HG02678 (cell line): ENCODE results near the gene SCNM1.
A peak's percentile ranks its signal among the peaks of the same experiment; 100 is the strongest.
"Not testable (repeated sequence)": the region's sequence is repeated elsewhere in the genome, so short reads cannot be mapped to it uniquely, and the experiment has no call there.

ENCODE experiments used
- ATAC-seq: cut with Tn5 transposase; IDR thresholded peaks from one replicate; pipeline ENCODE4 v1.9.1; 2021; ENCODE audit warnings: mild to moderate bottlenecking, moderate library complexity; ENCODE audit not compliant: unreplicated experiment

The SCNM1 gene

GRCh38 chr1:151146412-151147131, 19.4 kb upstream of the SCNM1 start, which contains the start of gene SEMA6C:
Gene SEMA6C, minus strand, starts transcription at chr1:151146631. Its CDS starts 4,010 bp downstream, at chr1:151142621.
- ATAC-seq, result peak; percentile 99

- no peak for ATAC-seq
Measured at GRCh38 chr1:151147132-151147503, 18.8 kb upstream of the SCNM1 start.

- no peak for ATAC-seq
Measured at GRCh38 chr1:151147665-151148064, 18.3 kb upstream of the SCNM1 start.

- ATAC-seq, result peak; percentile 75
Measured at GRCh38 chr1:151156515-151156819, 9.5 kb upstream of the SCNM1 start, which contains the start of gene TNFAIP8L2. Gene TNFAIP8L2, plus strand, starts transcription at chr1:151156649. Its CDS starts 2,049 bp downstream, at chr1:151158698.

GRCh38 chr1:151157067-151157531, 8.8 kb upstream of the SCNM1 start:
- no peak for ATAC-seq

- ATAC-seq, result no peak
Measured at GRCh38 chr1:151158326-151158725, 7.6 kb upstream of the SCNM1 start.

GRCh38 chr1:151158751-151159251, 7.1 kb upstream of the SCNM1 start:
- no peak for ATAC-seq

- ATAC-seq, result no peak
Measured at GRCh38 chr1:151159373-151159772, 6.6 kb upstream of the SCNM1 start.

- ATAC-seq, result no peak
Measured at GRCh38 chr1:151164732-151165280, 1.1 kb upstream of the SCNM1 start.

GRCh38 chr1:151165281-151165737, 635 bp upstream of the SCNM1 start:
- no peak for ATAC-seq

- ATAC-seq, result no peak
Measured at GRCh38 chr1:151166505-151166956, 587 bp downstream of the SCNM1 start.

GRCh38 chr1:151167116-151167515, 1.2 kb downstream of the SCNM1 start:
- ATAC-seq, result no peak

- no peak for ATAC-seq
Measured at GRCh38 chr1:151171190-151171589, 5.2 kb downstream of the SCNM1 start.

GRCh38 chr1:151175041-151175741, 9.2 kb downstream of the SCNM1 start:
- no peak for ATAC-seq

- ATAC-seq, result no peak
Measured at GRCh38 chr1:151175863-151176262, 9.9 kb downstream of the SCNM1 start, which contains the start of gene TMOD4. Gene TMOD4, minus strand, starts transcription at chr1:151175981. Its CDS starts 1,106 bp downstream, at chr1:151174875.

GRCh38 chr1:151176514-151177045, 10.6 kb downstream of the SCNM1 start:
- no peak for ATAC-seq

- ATAC-seq, result no peak
Measured at GRCh38 chr1:151184211-151184610, 18.3 kb downstream of the SCNM1 start.

- no peak for ATAC-seq
Measured at GRCh38 chr1:151187205-151187604, 21.3 kb downstream of the SCNM1 start.

GRCh38 chr1:151188667-151189066, 22.7 kb downstream of the SCNM1 start:
- ATAC-seq, result not testable (repeated sequence)

GRCh38 chr1:151189637-151190445, 23.9 kb downstream of the SCNM1 start, which contains the start of gene VPS72:
Gene VPS72, minus strand, starts transcription at chr1:151190197. Its CDS starts 76 bp downstream, at chr1:151190121.
- ATAC-seq, result peak; percentile 89
